Psoas muscle (tissue), 8 donors: ENCODE measurements around the gene PTGER2. TPM values are rescaled to one million over a fixed set of nuclear protein-coding genes. Genes with fewer than 3 reads are reported as not detected.

Source experiments
- ATAC-seq, 4 donors: fragments of 200-7000 bp; cut with Tn5 transposase; one replicate each; pipeline ENCODE4 v1.9.1; 2020; ENCODE audit warnings: moderate library complexity in 3 of 4, mild to moderate bottlenecking in 2 of 4
- DNase-seq, 2 donors: peaks; one replicate each; pipeline ENCODE4 v3.0.0-alpha.2; 2020
- H3K27ac ChIP-seq: fragments of 200-600 bp; one replicate; pipeline ENCODE4 v1.8.0; 2022
- H3K27me3 ChIP-seq, 3 donors: fragments of 200-600 bp in 1 of 3; one replicate each; pipeline versions ENCODE4 v1.6.1 to v1.8.0; 2013 to 2022; ENCODE audit warnings: low read length in 2 of 3, mild to moderate bottlenecking in 2 of 3, moderate library complexity in 1 of 3; ENCODE audit not compliant: insufficient read depth in 3 of 3
- H3K36me3 ChIP-seq, 2 donors: fragments of 200-600 bp in 1 of 2; one replicate each; pipeline versions ENCODE4 v1.6.1 to v1.8.0; 2013 to 2022; ENCODE audit warnings: low read depth in 1 of 2, mild to moderate bottlenecking in 1 of 2, moderate library complexity in 1 of 2; ENCODE audit not compliant: insufficient read depth in 1 of 2
- H3K4me1 ChIP-seq: fragments of 200-600 bp; one replicate; pipeline ENCODE4 v1.8.0; 2022
- H3K4me3 ChIP-seq: fragments of 200-600 bp; one replicate; pipeline ENCODE4 v1.8.0; 2022; ENCODE audit warnings: mild to moderate bottlenecking
- H3K9me3 ChIP-seq: fragments of 200-600 bp; one replicate; pipeline ENCODE4 v1.8.0; 2022
- WGBS, 3 donors: extraction: QIAGEN DNeasy Blood & Tissue Kit; methylation state at CpG; one replicate each; pipeline versions ENCODE4 v1.1.6 to v1.1.7; 2013; 5-methylcytosine and 5-hydroxymethylcytosine counted together
- intact Hi-C, 2 donors: fragments of 100-400 bp; cut with DNase I; formaldehyde crosslinking; loops; one replicate each; pipeline versions ENCODE4 v1.11.0 to v1.14.2; 2022
- polyA plus RNA-seq, 3 donors: library from polyadenylated mRNA; stranded (reverse); fragments of 200-250 nt; gene quantifications; one replicate each; pipeline ENCODE4 v1.2.3, GENCODE V29; 2013
- total RNA-seq, 4 donors: library from RNA; stranded (reverse); fragmentation: NEBNext Ultra II Directional in 2 of 4; extraction: Animal tissue kit (Norgen Biotek cat#: 25700) in 2 of 4; gene quantifications; one replicate each; pipeline versions ENCODE4 v1.2.1 to v1.2.4, GENCODE V29; 2021 to 2023
- TF ChIP-seq, protein P1 (sequence below): fragments of 200-600 bp; IDR thresholded peaks from one replicate; pipeline ENCODE4 v1.8.0; 2022; ENCODE audit warnings: antibody characterized with exemption
- donor health status: healthy with polysubstance abuse.
- donor health status: DM: no; HTN: no; CAD: no; lungs with moderate emphysema.
- donor health status: Bipolar disorder and iron deficiency.
- donor health status: healthy.
- donor health status: DM: yes; HTN: yes; CAD: no.
- donor health status: DM: no; HTN: no; CAD: no.
- donor health status: DM: no; HTN: no; CAD: no.
- donor health status: DM: yes; HTN: yes; CAD: no.

Gene PTGER2
- total and polyA plus RNA-seq, 7 donors, result 0.08 to 0.57 (median 0.26) TPM

DNA sequence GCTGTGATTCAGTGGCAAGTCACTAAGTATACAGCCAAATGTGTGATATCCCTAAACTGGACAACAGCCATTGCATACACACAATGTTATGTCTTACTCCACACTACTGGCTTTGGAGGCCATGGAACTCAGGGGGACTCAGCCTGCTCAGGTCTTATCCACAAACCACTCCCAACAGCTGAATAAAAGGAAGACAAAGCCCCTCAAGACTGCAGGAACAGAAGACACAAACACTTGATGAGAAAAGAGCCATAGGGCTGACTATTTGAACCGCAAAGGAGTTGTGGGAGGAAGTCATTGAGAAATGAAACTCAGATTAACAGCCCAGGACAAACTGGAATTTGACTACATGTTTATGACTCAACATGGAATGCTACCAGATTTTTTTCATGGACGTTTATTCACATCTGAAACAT is 40.9 kb downstream of the PTGER2 start:
- Histone ChIP-seq H3K4me3 (no peak overlapping the region), H3K27me3 (no peaks in the 10 kb centered on the region), H3K4me1 (no peaks in the 10 kb centered on the region), H3K36me3 (no peaks in the 10 kb centered on the region), H3K9me3 (no peaks in the 10 kb centered on the region), H3K27ac (no peak overlapping the region)
- WGBS, 3 donors, result 10 to 23% (median 14%) methylated on average over 2 of the region's 2 CpGs
- intact Hi-C loops, result no loop called here
- DNase-seq (no peak), ATAC-seq (no peak)
- TF ChIP-seq, protein P1, sequence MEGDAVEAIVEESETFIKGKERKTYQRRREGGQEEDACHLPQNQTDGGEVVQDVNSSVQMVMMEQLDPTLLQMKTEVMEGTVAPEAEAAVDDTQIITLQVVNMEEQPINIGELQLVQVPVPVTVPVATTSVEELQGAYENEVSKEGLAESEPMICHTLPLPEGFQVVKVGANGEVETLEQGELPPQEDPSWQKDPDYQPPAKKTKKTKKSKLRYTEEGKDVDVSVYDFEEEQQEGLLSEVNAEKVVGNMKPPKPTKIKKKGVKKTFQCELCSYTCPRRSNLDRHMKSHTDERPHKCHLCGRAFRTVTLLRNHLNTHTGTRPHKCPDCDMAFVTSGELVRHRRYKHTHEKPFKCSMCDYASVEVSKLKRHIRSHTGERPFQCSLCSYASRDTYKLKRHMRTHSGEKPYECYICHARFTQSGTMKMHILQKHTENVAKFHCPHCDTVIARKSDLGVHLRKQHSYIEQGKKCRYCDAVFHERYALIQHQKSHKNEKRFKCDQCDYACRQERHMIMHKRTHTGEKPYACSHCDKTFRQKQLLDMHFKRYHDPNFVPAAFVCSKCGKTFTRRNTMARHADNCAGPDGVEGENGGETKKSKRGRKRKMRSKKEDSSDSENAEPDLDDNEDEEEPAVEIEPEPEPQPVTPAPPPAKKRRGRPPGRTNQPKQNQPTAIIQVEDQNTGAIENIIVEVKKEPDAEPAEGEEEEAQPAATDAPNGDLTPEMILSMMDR, result no peak

DNA sequence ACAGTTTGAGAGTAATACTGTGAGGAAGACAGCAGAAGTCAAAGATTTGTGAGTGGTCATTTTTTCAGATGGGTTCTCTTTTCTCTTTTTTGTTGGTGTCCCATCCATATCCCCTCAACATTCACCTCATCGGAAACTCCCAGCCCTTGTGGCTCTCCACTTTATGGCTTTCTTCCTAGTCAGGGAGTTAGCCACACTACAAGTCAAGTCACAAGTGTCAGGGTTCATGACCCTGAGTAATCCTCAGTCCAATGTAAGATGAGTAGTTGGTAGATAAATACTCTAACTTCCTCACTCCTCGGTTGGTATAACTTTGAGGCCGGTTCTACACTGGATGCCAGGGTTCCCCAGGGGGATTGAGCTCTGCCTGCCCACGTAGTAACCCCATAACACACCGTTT is 41.4 kb downstream of the PTGER2 start:
- Histone ChIP-seq H3K36me3 (no peaks in the 10 kb centered on the region), H3K27me3 (no peaks in the 10 kb centered on the region), H3K27ac (no peak overlapping the region), H3K9me3 (no peaks in the 10 kb centered on the region), H3K4me1 (no peaks in the 10 kb centered on the region), H3K4me3 (no peak overlapping the region)
- DNase-seq, result no peak
- intact Hi-C loops, result no loop called here
- TF ChIP-seq, protein P1, result no peak
- no peak for ATAC-seq
- WGBS, 3 donors, result 17 to 30% (median 19%) methylated on average over 5 of the region's 5 CpGs

DNA sequence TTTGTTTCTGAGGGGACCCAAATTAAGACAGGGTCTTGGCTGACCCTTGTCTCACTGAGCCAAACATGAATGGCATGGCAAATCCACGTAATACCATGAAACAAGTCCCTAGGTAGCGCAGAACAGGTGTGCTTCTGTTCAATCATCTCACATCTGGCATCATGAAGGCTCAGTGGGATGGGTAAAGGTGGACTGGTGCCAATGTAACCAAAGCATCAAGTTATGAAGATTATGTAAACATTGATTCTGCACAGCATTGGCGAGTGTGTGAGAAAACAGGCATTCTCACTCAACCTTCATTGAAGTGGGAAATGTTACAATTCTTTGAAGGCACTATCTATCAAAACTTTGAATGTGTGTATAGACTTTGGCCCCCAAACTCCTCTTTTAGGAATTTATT is 41.9 kb downstream of the PTGER2 start:
- Histone ChIP-seq H3K27ac (no peak overlapping the region), H3K4me1 (no peaks in the 10 kb centered on the region), H3K9me3 (no peaks in the 10 kb centered on the region), H3K27me3 (no peaks in the 10 kb centered on the region), H3K36me3 (no peaks in the 10 kb centered on the region), H3K4me3 (no peak overlapping the region)
- DNase-seq, result no peak
- 59 to 68% (median 64%) methylated on average over 3 of the region's 3 CpGs for WGBS, 3 donors
- TF ChIP-seq, protein P1, result no peak
- ATAC-seq, result no peak
- intact Hi-C loops, result no loop called here

DNA sequence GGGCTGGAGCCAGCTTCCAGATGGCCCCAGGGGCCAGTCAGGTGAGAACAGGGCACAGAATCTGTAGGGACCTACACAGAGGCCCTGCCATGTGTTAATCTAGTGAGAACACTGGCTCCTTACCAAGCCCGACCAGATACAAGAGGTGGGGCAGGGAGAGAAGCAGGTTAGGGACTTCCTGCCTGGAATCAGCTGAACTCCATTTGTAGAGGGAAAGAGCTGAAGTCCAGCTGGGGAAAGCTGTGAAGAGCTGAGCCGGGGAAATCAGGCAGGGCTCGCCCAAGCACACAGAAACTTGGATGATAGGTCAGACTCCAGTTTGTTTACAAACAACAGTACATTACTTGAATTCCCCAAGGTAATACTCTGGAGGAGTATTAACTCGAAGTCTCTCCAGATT is 46.7 kb downstream of the PTGER2 start:
- TF ChIP-seq, protein P1, result no peak
- no peak overlapping the region for H3K4me3 ChIP-seq
- no peak overlapping the region for H3K27ac ChIP-seq
- intact Hi-C loops, result no loop called here
- ATAC-seq, result no peak
- H3K9me3 ChIP-seq, result no peaks in the 10 kb centered on the region
- 23 to 31% (median 25%) methylated on average over 4 of the region's 4 CpGs for WGBS, 3 donors
- DNase-seq, result no peak
- H3K4me1 ChIP-seq, result no peaks in the 10 kb centered on the region
- no peaks in the 10 kb centered on the region for H3K36me3 ChIP-seq
- H3K27me3 ChIP-seq, result no peaks in the 10 kb centered on the region

DNA sequence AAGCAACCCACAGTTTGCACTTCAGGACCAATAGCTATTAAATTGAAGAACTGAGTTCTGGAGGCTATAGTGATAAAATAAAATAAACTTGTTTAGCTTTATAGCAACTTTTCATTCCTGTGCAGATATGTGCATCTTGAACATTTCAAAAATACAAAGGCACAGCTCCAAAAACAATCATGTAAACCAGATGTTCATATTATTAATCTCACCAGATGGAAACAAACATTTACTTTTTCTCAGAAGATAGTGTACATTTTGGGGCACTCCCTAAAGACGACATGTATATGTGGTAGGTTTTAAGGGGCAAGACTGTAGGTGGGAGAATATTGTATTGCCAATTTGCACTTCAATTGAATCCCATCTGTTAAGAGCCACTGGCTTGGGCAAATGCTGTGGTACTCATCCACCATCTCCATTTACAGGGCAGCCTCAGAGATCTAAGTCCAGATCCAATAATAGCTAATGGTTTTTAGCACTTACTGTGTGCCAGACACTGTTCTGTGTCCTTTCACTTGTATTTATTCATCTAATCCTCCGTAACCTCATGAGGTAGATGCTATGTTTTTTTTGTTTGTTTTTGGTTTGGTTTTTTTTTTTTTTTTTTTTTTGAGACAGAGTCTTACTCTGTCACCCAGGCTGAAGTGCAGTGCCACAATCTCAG is 49.1 kb downstream of the PTGER2 start:
- Histone ChIP-seq H3K4me3 (no peak overlapping the region), H3K4me1 (no peaks in the 10 kb centered on the region), H3K27me3 (no peaks in the 10 kb centered on the region), H3K27ac (no peak overlapping the region), H3K36me3 (no peaks in the 10 kb centered on the region), H3K9me3 (no peaks in the 10 kb centered on the region)
- 74 to 81% (median 75%) methylated on average over 2 of the region's 2 CpGs for WGBS, 3 donors
- DNase-seq, result no peak
- intact Hi-C loops, result no loop called here
- TF ChIP-seq, protein P1, result no peak
- ATAC-seq, result no peak
